SK-N-SH (cell line): ENCODE measurements around the gene RPRM. TPM values are rescaled to one million over a fixed set of nuclear protein-coding genes. Genes with fewer than 3 reads are reported as not detected.
A peak's percentile ranks its signal among the peaks of the same experiment; 100 is the strongest.

Experiments
- CTCF ChIA-PET: fragments of 300-600, 350-600 bp; formaldehyde crosslinking; extraction: SDS; loops from one replicate; lab custom pipeline; 2021; lab: Yijun Ruan, JAX
- POLR2A ChIA-PET: fragments of 350-600 bp; sonication (Branson Sonifier 250); formaldehyde crosslinking; extraction: SDS; loops from one replicate; lab custom pipeline; 2020; ENCODE audit warnings: antibody characterized with exemption, inconsistent platforms; lab: Yijun Ruan, JAX
- DNase-seq: peaks from one replicate; pipeline ENCODE4 v3.0.0; 2012
- H2AFZ ChIP-seq: fragments of 200-600 bp; sonication (generic); 2 replicates; pipeline ENCODE4 v1.8.1; 2016; ENCODE audit warnings: antibody characterized with exemption, mild to moderate bottlenecking, low read depth
- H3F3A ChIP-seq: fragments of 200-600 bp; sonication (generic); replicated peaks from 2 replicates; pipeline ENCODE3; 2016; ENCODE audit warnings: antibody characterized with exemption, mild to moderate bottlenecking; ENCODE audit not compliant: insufficient read depth
- H3K27ac ChIP-seq, 2 experiments: fragments of 200-500 bp in 1 of 2; fragments of 200-600 bp in 1 of 2; sonication (Bioruptor generic) in 1 of 2; sonication (generic), shearing (Covaris generic) in 1 of 2; 2 replicates each; pipeline versions ENCODE4 v1.5.1 to v1.6.1; 2014 to 2016; ENCODE audit warnings: low read depth in 2 of 2, inconsistent platforms in 1 of 2, low read length in 1 of 2, mild to moderate bottlenecking in 1 of 2, mixed read lengths in 1 of 2
- H3K27me3 ChIP-seq: fragments of 200-600 bp; sonication (generic), shearing (Covaris generic); 2 replicates; pipeline ENCODE4 v1.6.1; 2016; ENCODE audit warnings: mixed run types; ENCODE audit not compliant: insufficient read depth
- H3K36me3 ChIP-seq, 2 experiments: fragments of 200-500 bp in 1 of 2; fragments of 200-600 bp in 1 of 2; sonication (Bioruptor generic) in 1 of 2; sonication (generic) in 1 of 2; replicated peaks in 1 of 2; 2 replicates each; pipeline versions ENCODE3 to v1.5.1; 2014 to 2016; ENCODE audit warnings: low read length in 1 of 2, mild to moderate bottlenecking in 1 of 2; ENCODE audit not compliant: insufficient read depth in 2 of 2, control insufficient read depth in 1 of 2
- H3K4me1 ChIP-seq, 2 experiments: fragments of 200-500 bp in 1 of 2; fragments of 200-600 bp in 1 of 2; sonication (Bioruptor generic) in 1 of 2; sonication (generic), shearing (Covaris generic) in 1 of 2; 2 replicates each; pipeline versions ENCODE4 v1.5.1 to v1.6.1; 2014 to 2016; ENCODE audit warnings: low read depth in 1 of 2, low read length in 1 of 2, mixed run types in 1 of 2; ENCODE audit not compliant: insufficient read depth in 2 of 2, control insufficient read depth in 1 of 2
- H3K4me2 ChIP-seq: fragments of 200-600 bp; sonication (generic), shearing (Covaris generic); 2 replicates; pipeline ENCODE4 v1.6.1; 2017; ENCODE audit warnings: mixed run types
- H3K4me3 ChIP-seq, 2 experiments: fragments of 200-500 bp in 1 of 2; fragments of 200-600 bp in 1 of 2; sonication (Bioruptor generic) in 1 of 2; sonication (generic), shearing (Covaris generic) in 1 of 2; 2 replicates each; pipeline versions ENCODE4 v1.5.1 to v1.8.1; 2014 to 2016; ENCODE audit warnings: low read depth in 2 of 2, inconsistent platforms in 1 of 2, low read length in 1 of 2, mild to moderate bottlenecking in 1 of 2, mixed read lengths in 1 of 2, moderate library complexity in 1 of 2
- H3K79me2 ChIP-seq: fragments of 200-600 bp; sonication (generic); 2 replicates; pipeline ENCODE4 v1.8.1; 2017; ENCODE audit warnings: mild to moderate bottlenecking; ENCODE audit not compliant: insufficient read depth
- H3K9ac ChIP-seq: fragments of 200-600 bp; sonication (generic); 2 replicates; pipeline ENCODE4 v1.6.1; 2017; ENCODE audit warnings: mixed run types
- H3K9me2 ChIP-seq: fragments of 200-600 bp; sonication (generic); 2 replicates; pipeline ENCODE4 v1.6.1; 2017; ENCODE audit warnings: mixed run types
- H3K9me3 ChIP-seq: fragments of 200-600 bp; sonication (generic); 2 replicates; pipeline ENCODE4 v1.6.1; 2017; ENCODE audit warnings: mixed run types, mild to moderate bottlenecking, moderate library complexity
- H4K20me1 ChIP-seq: fragments of 200-600 bp; sonication (generic); 2 replicates; pipeline ENCODE4 v1.6.1; 2017; ENCODE audit warnings: mild to moderate bottlenecking, mixed run types; ENCODE audit not compliant: insufficient read depth
- EZH2phosphoT487 ChIP-seq: fragments of 200-600 bp; sonication (generic); IDR thresholded peaks from 2 replicates; pipeline ENCODE4 v1.6.1; 2017; ENCODE audit warnings: low read depth, mixed run types, mild to moderate bottlenecking, antibody characterized with exemption, moderate library complexity, borderline replicate concordance
- RCOR1 ChIP-seq: fragments of 150-350 bp; IDR thresholded peaks from 2 replicates; pipeline ENCODE4 v1.6.1; 2017; ENCODE audit warnings: antibody characterized with exemption, low read length
- TAF1 ChIP-seq: IDR thresholded peaks from 2 replicates; pipeline ENCODE4 v1.6.1; 2012; ENCODE audit warnings: low read depth, mild to moderate bottlenecking, low read length, moderate library complexity, borderline replicate concordance
- YY1 ChIP-seq: IDR thresholded peaks from 2 replicates; pipeline ENCODE4 v1.4.0; 2012; ENCODE audit warnings: low read depth, mild to moderate bottlenecking
- WGBS: methylation state at CpG from one replicate; pipeline ENCODE4 v1.1.6; 2017; ENCODE audit warnings: low lambda C conversion rate; 5-methylcytosine and 5-hydroxymethylcytosine counted together
- polyA plus RNA-seq, 3 experiments: library from polyadenylated mRNA; depleted of rRNA; stranded (reverse); fragments of >200 nt; gene quantifications; 2 replicates each; pipeline ENCODE4 v1.2.3, GENCODE V29; 2012
- TF ChIP-seq, protein P1 (sequence below): fragments of 150-350 bp; IDR thresholded peaks from 2 replicates; pipeline ENCODE4 v1.6.1; 2017; ENCODE audit warnings: antibody characterized with exemption, low read length, low read depth, borderline replicate concordance
- TF ChIP-seq, protein P2 (sequence below): IDR thresholded peaks from 2 replicates; pipeline ENCODE4 v1.4.0; 2012; ENCODE audit warnings: low read depth

Gene RPRM
- polyA plus RNA-seq, 1 of the 3 experiments (the other 2 are of a cell fraction), result 0.03 TPM

DNA sequence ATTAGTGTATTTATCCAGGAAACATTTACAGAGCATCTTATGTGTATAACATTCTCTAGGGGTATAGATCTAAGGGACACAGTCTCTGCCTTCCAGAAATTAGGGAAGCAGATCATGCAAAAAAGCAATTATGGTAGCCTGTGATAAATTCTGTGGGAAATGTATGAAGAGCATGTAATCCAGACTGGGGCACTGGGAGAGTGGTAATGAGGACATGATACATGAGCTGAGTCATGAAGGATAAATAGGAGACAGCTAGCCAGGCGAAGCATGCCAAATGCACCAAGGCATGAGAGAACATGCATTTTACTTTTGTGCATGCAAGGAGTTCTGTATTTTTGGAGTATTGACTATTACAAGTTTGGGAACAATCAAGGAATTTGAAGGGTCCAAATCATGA is 8.9 kb upstream of the RPRM start:
- H3K4me1 ChIP-seq, result no peaks in the 10 kb centered on the region
- no peak overlapping the region for H3K27ac ChIP-seq
- H3K9me2 ChIP-seq, result no peaks in the 10 kb centered on the region
- H3K4me3 ChIP-seq, result no peak overlapping the region
- no peaks in the 10 kb centered on the region for H3K36me3 ChIP-seq
- no peaks in the 10 kb centered on the region for H3K79me2 ChIP-seq
- TF ChIP-seq, protein P1, sequence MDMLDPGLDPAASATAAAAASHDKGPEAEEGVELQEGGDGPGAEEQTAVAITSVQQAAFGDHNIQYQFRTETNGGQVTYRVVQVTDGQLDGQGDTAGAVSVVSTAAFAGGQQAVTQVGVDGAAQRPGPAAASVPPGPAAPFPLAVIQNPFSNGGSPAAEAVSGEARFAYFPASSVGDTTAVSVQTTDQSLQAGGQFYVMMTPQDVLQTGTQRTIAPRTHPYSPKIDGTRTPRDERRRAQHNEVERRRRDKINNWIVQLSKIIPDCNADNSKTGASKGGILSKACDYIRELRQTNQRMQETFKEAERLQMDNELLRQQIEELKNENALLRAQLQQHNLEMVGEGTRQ, result no peak
- TF ChIP-seq TAF1, result no peak
- ChIA-PET CTCF (no interaction called here), POLR2A (no interaction called here)
- no peak overlapping the region for H2AFZ ChIP-seq
- peaks cover 10% of the 10 kb centered on the region; the same call in 1 of the 2 replicates for H3K27me3 ChIP-seq
- WGBS, result 6% methylated on average over 1 of the region's 1 CpG
- no peak overlapping the region for H3K4me2 ChIP-seq
- H4K20me1 ChIP-seq, result no peaks in the 10 kb centered on the region
- no peak overlapping the region for H3K9ac ChIP-seq
- DNase-seq, result no peak
- no peaks in the 10 kb centered on the region for H3F3A ChIP-seq
- no peaks in the 10 kb centered on the region for H3K9me3 ChIP-seq

DNA sequence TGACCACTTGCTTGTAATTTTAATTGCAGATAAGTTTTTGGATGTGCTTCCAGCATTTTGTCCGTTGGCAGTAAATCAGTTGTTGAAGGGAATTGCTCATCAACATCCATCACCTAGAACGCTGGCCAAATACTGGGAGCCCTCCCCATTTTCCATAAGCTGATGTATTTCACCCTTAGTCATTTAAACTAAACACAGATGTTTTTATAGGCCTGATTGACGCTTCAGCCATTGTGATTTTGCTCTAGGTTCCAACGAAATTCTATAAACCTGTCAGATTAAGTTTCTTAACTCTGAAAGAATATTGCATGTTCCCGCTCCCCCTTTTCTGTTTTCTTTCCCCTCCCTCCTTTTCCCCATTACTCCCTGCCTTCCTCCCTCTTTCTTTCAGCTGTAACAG is 1.0 kb upstream of the RPRM start:
- POLR2A ChIA-PET, result no interaction called here
- CTCF ChIA-PET, result interaction anchor here (0.7 to 2.1 kb wide), 17 partner anchors 10 to 896 kb away, joined by 3 to 11 read pairs (median 5); no protein-coding TSS in a partner anchor

DNA sequence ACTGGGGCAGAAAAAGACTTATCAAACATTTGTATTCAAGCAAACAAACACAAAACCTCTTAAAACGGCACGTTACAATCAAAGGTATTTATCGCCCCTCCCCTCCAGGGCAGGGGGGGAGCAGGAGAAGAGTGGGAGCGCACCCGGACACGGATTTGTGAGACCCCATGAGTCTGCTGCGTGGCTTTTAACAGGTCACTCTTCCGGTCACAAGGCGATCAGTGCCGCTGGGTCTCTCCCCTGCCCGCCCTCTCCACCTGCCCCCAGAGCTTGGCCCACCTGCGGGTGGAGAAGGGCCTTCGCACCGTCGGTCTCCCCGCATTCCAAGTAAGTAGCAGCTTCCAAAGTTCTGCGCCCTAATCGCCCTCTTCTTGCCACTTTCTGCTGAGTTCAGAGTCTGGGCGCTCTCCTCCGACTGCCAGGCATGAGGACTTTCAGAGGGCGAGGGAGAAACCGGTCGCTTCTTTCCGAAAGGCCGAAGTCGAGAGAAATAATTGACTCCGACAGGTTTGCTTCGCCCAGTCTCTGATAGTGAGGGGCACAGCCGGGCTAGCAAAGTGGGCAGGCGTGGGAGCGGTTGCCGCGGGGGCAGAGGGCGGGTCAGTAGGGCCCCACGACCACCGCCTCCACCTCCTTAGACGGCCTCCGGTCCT is 800 bp downstream of the RPRM start:
- POLR2A ChIA-PET, result no interaction called here
- Histone ChIP-seq H3K27ac (no peak overlapping the region), H3K4me3 (no peak overlapping the region; a peak in 2 of 4 replicates)

More for the DNA sequence above, 1.0 kb upstream of the RPRM start:
- H3K9me3 ChIP-seq, result no peaks in the 10 kb centered on the region
- H3K27me3 ChIP-seq, result peaks cover 31% of the 10 kb centered on the region
- TF ChIP-seq, protein P2, sequence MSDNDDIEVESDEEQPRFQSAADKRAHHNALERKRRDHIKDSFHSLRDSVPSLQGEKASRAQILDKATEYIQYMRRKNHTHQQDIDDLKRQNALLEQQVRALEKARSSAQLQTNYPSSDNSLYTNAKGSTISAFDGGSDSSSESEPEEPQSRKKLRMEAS, result no peak
- TF ChIP-seq RCOR1 (no peak), YY1 (no peak)
- H3K36me3 ChIP-seq, result no peaks in the 10 kb centered on the region
- H3F3A ChIP-seq, result no peaks in the 10 kb centered on the region
- no peak overlapping the region for H3K4me3 ChIP-seq
- H2AFZ ChIP-seq, result no peak overlapping the region
- no peaks in the 10 kb centered on the region for H4K20me1 ChIP-seq
- H3K4me1 ChIP-seq, result peaks cover 0 to 10% of the 10 kb centered on the region in 2 experiments; a peak in 1 of 4 replicates
- H3K9ac ChIP-seq, result no peak overlapping the region
- no peak overlapping the region for H3K27ac ChIP-seq
- H3K4me2 ChIP-seq, result no peak overlapping the region
- WGBS, result 20% methylated on average over 5 of the region's 5 CpGs
- no peak for DNase-seq
- H3K9me2 ChIP-seq, result no peaks in the 10 kb centered on the region
- H3K79me2 ChIP-seq, result no peaks in the 10 kb centered on the region

More for the DNA sequence above, 800 bp downstream of the RPRM start:
- no peak overlapping the region for H3K9ac ChIP-seq
- H3K9me3 ChIP-seq, result no peaks in the 10 kb centered on the region
- no peaks in the 10 kb centered on the region for H3F3A ChIP-seq
- H3K36me3 ChIP-seq, result no peaks in the 10 kb centered on the region
- H2AFZ ChIP-seq, result peak overlapping the region; percentile 81; the same call in 1 of the 2 replicates
- CTCF ChIA-PET, result interaction anchor here (0.6 to 2.1 kb wide), 8 partner anchors 11 to 898 kb away, joined by 3 to 7 read pairs (median 3); no protein-coding TSS in a partner anchor
- peak overlapping the region; percentile 79 for H3K4me2 ChIP-seq
- H3K4me1 ChIP-seq, result peaks cover 0 to 10% of the 10 kb centered on the region in 2 experiments; a peak in 1 of 4 replicates
- H3K27me3 ChIP-seq, result peaks cover 31% of the 10 kb centered on the region
- WGBS, result 9% methylated on average over 20 of the region's 38 CpGs
- DNase-seq, result peak; percentile 25
- no peaks in the 10 kb centered on the region for H3K9me2 ChIP-seq
- H3K79me2 ChIP-seq, result no peaks in the 10 kb centered on the region
- H4K20me1 ChIP-seq, result no peaks in the 10 kb centered on the region
- TF ChIP-seq, protein P1, result no peak
- TF ChIP-seq EZH2phosphoT487, result peak; percentile 52; the same call in 1 of the 2 replicates
